NCI-H2029 (cell line): ENCODE results near the gene SEMG1.

Experiments used
- DNase-seq: peaks from one replicate; lab custom pipeline; 2025; lab: John Stamatoyannopoulos, UW

The SEMG1 gene

DNA sequence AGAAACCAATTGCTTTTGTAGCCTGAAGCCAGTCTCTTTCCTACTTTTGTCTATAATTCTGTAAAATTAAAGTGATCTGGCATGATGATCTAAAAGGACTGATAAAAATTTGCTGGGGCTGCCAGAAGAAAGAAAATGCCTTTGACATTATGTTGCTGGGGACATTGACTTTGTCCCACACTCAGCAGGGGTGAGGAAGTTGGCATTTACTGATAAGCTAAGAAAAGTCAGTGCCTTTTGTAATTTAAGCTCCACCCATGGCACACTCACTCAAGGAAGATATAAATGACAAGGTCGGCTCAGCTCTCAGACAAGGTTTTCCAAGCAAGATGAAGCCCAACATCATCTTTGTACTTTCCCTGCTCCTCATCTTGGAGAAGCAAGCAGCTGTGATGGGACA, at the start of gene SEMG1:
SEMG1 (plus strand) TSS at position 309 of the 400 bp plus-strand sequence; CDS start at position 330, 21 bp downstream.
- DNase-seq = no peak

DNA sequence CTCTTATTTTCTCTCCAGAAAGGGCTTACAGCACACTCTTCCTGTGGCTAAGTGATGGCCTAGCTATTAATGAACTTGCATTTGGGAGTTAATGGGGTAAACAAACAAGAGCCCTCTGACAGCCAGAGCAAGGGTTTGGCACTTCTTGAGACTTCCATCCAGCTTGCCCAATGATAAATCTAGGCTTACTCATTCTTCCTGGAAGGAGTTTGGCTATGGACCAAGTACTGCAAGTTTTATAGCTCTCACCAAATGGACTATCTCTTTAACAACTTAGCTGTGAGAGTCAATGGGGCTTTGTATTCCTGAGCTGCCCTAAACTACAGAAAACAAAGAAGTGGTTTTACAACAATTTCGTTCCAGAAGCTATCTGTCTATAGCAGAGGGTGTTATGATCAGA, 48.9 kb upstream of the SEMG1 start:
- DNase-seq = no peak

- DNase-seq = no peak
Measured at GRCh38 chr20:45163083-45163803, 43.6 kb upstream of the SEMG1 start.

DNA sequence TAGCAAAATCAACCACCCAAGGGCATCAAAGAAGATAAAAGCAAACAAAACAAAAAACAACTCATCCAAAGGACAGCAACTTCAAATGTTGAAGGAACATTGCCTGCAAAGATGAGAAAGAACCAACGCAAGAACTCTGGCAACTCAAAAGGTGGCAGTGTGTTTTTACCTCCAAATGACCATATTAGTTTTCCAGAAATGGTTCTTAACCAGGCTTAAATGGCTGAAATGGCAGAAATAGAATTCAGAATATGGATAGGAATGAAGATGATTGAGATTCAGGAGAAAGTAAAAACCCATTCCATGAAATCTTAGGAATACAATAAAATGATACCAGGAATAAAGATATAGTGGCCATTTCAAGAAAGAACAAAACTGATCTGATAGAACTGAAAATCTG, 41.9 kb upstream of the SEMG1 start:
- no peak for DNase-seq

- no peak for DNase-seq
Measured at GRCh38 chr20:45173522-45173921, 33.3 kb upstream of the SEMG1 start.

DNA sequence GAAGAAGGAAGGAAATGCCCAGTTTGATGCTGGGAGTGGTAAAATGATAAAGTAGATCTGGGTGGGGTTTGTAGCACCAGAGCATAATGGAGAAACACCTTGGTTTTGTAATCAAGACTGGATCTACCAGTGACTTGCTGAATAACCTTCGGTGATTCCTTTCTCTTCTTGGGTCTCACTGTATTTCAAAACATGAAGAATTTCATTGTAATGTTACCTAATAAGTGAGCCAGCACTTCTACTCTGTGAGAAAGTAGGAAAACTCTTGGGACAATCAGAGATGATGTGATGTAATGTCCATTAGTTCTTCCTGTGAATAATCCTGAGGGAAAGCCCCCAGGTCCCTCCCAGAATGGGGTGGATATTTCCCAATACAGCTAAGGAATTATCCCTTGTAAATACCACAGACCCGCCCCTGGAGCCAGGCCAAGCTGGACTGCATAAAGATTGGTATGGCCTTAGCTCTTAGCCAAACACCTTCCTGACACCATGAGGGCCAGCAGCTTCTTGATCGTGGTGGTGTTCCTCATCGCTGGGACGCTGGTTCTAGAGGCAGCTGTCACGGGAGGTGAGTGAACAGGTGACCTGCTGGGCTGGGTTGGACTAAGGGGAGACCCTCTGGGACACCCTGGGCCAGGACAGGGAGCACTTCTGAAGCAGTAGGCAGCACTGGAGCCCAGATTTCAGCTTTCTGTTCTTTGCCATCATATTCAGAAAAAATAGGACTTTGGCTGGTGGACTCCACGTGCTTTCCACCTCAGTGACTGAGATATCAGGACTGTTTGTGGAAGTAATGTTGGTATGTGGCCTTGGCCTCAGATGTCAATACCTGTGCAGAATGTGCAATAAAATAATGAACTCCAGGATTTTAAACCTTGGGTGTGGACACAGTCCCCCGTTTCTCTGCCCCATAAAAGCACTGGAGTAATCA, 32.1 kb upstream of the SEMG1 start, which contains the start of gene PI3:
PI3 (plus strand) TSS at position 469 of the 931 bp plus-strand sequence; CDS start at position 490, 21 bp downstream.
- no peak for DNase-seq

DNA sequence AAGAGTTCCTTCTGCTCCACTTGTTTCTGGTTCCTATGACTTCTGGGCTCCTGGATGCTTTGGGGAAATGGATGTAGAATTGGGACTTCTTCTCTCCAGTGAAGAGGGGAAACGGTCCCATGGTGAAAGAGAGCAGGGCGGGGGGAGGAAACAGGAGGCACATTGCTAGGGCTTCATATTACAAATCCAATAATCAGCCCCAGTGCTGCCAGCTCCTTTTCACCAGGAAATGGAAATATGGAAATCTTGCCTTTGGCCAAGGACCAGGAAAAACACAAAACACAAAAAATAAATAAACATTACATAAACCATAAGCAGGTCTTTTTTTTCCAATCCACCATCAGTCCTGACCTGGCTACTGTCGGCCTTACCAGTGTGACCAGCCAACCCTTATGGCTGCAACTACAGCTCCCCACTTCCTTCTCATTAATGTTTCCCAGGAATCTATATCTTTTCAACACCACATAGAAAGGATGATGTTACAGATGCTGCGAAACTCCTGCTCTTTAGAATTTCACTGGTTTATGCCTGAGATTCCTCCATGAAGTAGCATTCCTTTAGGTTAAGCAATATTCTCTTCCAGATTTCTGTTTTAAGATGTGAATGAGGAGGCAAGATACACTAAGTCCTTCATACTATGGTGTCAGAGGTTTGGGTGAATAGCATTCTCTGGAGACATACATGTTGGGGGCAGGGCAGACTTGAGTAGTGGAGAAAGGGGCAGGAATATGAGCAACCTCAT, 30.1 kb upstream of the SEMG1 start:
- DNase-seq = peak; percentile 86

DNA sequence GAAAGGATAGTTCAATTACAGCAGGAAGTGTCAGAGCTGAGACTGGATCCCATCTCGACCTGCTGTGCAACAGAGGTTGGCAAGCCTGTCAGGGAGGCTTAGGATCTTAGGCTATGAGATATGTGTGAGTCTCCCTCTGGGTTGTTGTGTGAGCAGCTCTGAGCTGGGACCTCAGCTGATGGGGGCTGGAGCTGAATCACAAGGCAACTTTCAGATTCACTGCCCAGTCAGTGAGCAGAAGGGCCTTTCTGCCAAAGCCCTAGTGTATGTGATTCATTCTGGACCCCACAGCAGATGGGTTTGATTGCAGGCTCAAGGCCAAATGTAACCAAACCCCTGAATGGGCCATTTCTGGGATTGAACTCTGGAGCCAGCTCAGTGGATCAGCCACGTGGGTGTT, 27.7 kb upstream of the SEMG1 start:
- DNase-seq = no peak

GRCh38 chr20:45181639-45182038, 25.2 kb upstream of the SEMG1 start:
- no peak for DNase-seq

GRCh38 chr20:45183084-45183483, 23.7 kb upstream of the SEMG1 start:
- DNase-seq = no peak

DNA sequence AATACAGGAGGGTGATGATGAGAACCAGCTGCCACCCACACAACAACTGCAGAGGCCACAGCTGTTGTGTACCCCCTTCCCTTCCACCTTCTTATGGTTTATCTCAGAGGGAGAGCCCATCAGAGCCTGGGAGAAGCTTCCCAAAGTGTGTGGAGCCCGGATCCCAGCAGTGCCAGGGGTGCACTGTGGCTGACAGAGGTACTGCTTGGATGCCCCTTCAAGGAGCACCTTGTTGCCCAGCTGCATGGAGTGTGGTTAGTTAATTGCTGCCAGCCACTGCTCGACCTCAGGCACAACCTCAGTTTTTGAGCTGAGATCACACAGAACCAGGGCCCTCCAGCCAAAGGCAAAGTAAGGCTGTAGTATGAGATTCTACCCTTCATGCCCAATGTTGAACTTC, 19.1 kb upstream of the SEMG1 start:
- peak; percentile 45 for DNase-seq

DNA sequence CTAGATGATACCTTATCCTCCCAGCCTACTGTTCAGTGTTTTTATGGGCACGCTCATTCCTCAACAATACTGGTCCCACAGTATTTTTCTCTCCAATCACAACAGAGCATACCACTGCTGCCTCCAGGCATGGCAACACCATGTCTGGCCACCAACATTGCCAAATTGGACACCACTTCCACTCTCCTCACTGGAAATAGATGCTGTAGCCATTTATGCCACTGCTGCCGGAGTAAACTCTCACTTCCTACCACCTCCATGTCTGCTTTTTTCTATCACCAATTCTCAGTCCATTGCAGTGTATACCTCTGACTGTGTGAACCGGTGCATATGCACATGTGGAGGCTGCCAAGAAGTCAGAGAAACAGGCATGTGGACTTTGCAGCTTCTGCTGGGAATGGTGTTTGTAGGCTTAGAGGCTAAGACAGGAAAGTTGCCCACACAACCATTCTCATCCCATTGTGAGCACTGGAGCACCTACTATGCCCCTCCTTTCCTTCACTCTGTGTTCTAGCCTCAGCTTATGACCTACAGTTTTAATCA, 17.7 kb upstream of the SEMG1 start:
- DNase-seq = no peak

DNA sequence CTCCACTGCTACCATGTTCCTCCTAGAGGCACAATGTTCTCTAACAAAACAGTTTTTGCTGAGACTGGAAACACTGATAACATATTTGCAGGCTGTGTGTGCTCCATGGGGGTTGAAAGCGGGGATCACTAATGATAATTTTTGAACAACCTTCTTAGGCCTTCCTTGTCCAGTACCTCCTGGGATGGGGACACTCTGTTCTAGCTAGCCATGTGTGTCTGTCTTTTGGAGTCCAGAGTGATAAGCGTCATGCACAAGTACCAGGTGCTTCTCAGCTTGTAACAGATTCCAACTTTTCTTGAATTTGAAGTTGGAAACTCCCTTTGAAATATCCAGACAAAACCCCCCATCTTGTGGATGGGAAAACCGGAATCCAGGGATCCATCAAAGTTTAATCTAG, 17.0 kb upstream of the SEMG1 start:
- DNase-seq = no peak

GRCh38 chr20:45191926-45192325, 14.9 kb upstream of the SEMG1 start:
- no peak for DNase-seq

DNA sequence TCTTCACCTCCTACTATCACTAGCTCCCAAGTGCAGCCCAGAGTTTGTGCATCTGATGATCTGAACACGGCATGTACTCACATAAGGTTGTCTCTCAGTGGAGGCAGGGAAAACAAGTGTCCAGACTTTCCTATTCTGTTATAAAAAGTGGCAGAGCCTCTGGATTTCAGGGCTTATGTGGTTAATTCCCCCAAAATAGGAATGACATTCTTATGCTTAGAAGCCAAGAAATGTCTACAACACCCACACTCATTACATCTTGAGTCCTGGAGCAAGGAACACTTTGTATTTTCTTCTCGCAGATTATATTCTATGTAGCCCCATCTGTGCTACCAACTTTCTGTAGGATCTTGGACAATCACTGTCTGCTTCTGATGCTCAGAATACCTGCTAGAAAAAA, 13.5 kb upstream of the SEMG1 start:
- DNase-seq = no peak

DNA sequence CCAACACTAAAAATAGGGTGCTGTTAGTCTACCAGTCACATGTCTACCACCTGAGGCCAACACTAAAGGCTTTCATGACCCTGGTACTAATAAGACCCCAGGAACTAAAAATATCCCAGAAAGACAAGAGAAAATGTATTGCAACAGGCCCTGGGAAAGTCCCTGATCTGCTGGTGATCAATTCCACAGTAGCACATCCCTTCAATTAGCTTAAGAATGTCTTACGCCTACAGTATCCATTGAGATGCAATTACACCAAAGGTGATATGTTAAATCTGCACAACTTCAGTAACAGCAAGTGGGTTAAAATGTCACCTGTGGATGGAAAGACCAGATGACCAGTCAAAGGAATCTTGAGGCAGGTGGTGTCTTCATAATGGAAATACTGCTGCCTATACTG, 3.1 kb downstream of the SEMG1 start:
- no peak for DNase-seq

GRCh38 chr20:45211569-45212474, 5.0 kb downstream of the SEMG1 start:
- DNase-seq = no peak

DNA sequence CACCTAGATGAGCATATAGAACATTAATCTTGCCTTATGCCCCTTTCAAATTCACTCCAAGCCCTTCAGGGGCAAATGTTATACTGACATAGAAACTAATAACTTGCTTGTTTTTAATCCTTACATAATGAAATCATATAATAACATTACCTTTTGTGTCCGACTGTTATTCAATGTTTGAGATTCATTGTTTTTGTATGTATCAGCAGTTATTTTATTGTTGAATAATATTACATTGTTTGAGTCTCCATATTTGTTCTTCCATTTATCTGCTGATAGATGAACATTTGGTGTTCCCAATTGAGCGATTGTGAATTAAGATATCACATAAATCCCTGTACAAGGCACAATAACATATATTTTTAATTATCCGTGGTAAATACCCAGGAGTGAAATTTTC, 6.0 kb downstream of the SEMG1 start:
- DNase-seq = no peak

GRCh38 chr20:45218124-45218523, 11.3 kb downstream of the SEMG1 start:
- no peak for DNase-seq

DNA sequence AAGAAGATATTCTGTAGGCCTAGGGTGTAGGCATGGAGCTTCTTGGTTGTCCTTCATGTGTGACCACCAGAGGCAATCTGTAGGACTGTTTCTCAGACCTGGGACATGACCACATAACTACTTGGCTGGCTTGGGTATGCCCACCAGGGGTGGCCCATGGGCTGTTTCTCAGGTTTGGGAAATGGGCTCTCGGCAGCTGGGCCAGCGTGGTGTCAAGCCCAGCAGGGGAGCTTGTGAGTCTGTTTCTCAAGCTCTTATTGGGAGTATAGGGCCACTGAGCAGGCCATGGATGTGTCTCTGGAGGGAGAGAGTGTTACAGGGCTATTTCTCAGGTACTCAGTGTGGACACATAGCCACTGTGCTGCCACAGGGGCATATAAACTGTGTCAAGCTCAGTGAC, 11.8 kb downstream of the SEMG1 start:
- no peak for DNase-seq

DNA sequence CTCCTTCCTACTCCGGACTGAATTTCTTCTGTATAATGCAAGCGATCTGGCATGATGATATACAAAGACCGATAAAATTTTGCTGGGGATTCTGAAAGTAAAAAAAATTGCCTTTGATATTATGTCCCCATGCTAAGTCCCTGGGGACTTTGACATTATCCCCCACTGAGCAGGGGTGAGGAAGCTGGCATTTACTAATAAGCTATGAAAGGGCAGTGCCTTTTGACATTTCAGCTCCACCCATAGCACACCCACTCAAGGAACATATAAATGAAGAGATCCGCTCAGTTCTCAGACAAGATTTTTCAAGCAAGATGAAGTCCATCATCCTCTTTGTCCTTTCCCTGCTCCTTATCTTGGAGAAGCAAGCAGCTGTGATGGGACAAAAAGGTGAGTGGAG, 14.2 kb downstream of the SEMG1 start, which contains the start of gene SEMG2:
SEMG2 (plus strand) TSS at position 298 of the 400 bp plus-strand sequence; CDS start at position 315, 17 bp downstream.
- no peak for DNase-seq
